Myocyte (in vitro differentiated cells): ENCODE results near the gene GPR141. TPM values are rescaled to one million over a fixed set of nuclear protein-coding genes. Genes with fewer than 3 reads are reported as not detected.
"Not testable (repeated sequence)": the region's sequence is repeated elsewhere in the genome, so short reads cannot be mapped to it uniquely, and the experiment has no call there.

Experiments used
- DNase-seq: peaks from one replicate; pipeline ENCODE4 v3.0.0-alpha.2; 2012; ENCODE audit warnings: low read depth
- total RNA-seq: library from RNA; depleted of rRNA; stranded (reverse); fragments of >200 nt; gene quantifications from 2 replicates; pipeline ENCODE4 v1.2.3, GENCODE V29; 2014

The GPR141 gene
- total RNA-seq, 1 donor from 2014 or later, result not detected

GRCh38 chr7:37684927-37685326 lies 1.4 kb downstream of the GPR141 start:
- DNase-seq, result no peak

- no peak for DNase-seq
Observed at GRCh38 chr7:37686556-37687345, 3.2 kb downstream of the GPR141 start.

GRCh38 chr7:37690206-37690605 lies 6.6 kb downstream of the GPR141 start:
- no peak for DNase-seq

GRCh38 chr7:37694208-37695094 lies 10.9 kb downstream of the GPR141 start:
- DNase-seq, result no peak

- no peak for DNase-seq
Observed at GRCh38 chr7:37698276-37698675, 14.7 kb downstream of the GPR141 start.

GRCh38 chr7:37698782-37699181 lies 15.2 kb downstream of the GPR141 start:
- no peak for DNase-seq

- no peak for DNase-seq
Observed at GRCh38 chr7:37701769-37702168, 18.2 kb downstream of the GPR141 start.

GRCh38 chr7:37703361-37703760 lies 19.8 kb downstream of the GPR141 start:
- DNase-seq, result no peak

- not testable (repeated sequence) for DNase-seq
Observed at GRCh38 chr7:37704328-37704833, 20.8 kb downstream of the GPR141 start.

GRCh38 chr7:37705976-37706375 lies 22.4 kb downstream of the GPR141 start:
- DNase-seq, result no peak

- no peak for DNase-seq
Observed at GRCh38 chr7:37706804-37707203, 23.2 kb downstream of the GPR141 start.

- no peak for DNase-seq
Observed at GRCh38 chr7:37707754-37708485, 24.4 kb downstream of the GPR141 start.

- no peak for DNase-seq
Observed at GRCh38 chr7:37709631-37710509, 26.3 kb downstream of the GPR141 start.

- no peak for DNase-seq
Observed at GRCh38 chr7:37713613-37714012, 30.0 kb downstream of the GPR141 start.

- DNase-seq, result no peak
Observed at GRCh38 chr7:37714606-37715005, 31.0 kb downstream of the GPR141 start.

- DNase-seq, result no peak
Observed at GRCh38 chr7:37718585-37718984, 35.0 kb downstream of the GPR141 start.

- no peak for DNase-seq
Observed at GRCh38 chr7:37719077-37719476, 35.5 kb downstream of the GPR141 start.

GRCh38 chr7:37724732-37725131 lies 41.2 kb downstream of the GPR141 start:
- DNase-seq, result no peak

- DNase-seq, result no peak
Observed at GRCh38 chr7:37726016-37726415, 42.5 kb downstream of the GPR141 start.

GRCh38 chr7:37728747-37729146 lies 45.2 kb downstream of the GPR141 start:
- DNase-seq, result no peak
